SIG-M5 treated with dmso at 0.1 percent for 504 hours (cell line): ENCODE results near the gene PAAF1.
"Not testable (repeated sequence)": the region's sequence is repeated elsewhere in the genome, so short reads cannot be mapped to it uniquely, and the experiment has no call there.

ENCODE experiments used
- DNase-seq: peaks from one replicate; lab custom pipeline; 2025; ENCODE audit not compliant: unreplicated experiment; lab: John Stamatoyannopoulos, UW

The PAAF1 gene

GRCh38 chr11:73880449-73880848 lies 3.6 kb downstream of the PAAF1 start:
- not testable (repeated sequence) for DNase-seq

GRCh38 chr11:73883856-73884255 lies 7.1 kb downstream of the PAAF1 start:
- DNase-seq: no peak

- no peak for DNase-seq
These were observed 11.4 kb downstream of the PAAF1 start for GRCh38 chr11:73888244-73888643.

GRCh38 chr11:73889019-73889418 lies 12.2 kb downstream of the PAAF1 start:
- no peak for DNase-seq

- DNase-seq: no peak
These were observed 12.7 kb downstream of the PAAF1 start for GRCh38 chr11:73889536-73889935.

- DNase-seq: no peak
These were observed 16.2 kb downstream of the PAAF1 start for GRCh38 chr11:73893041-73893440.

- DNase-seq: no peak
These were observed 18.0 kb downstream of the PAAF1 start for GRCh38 chr11:73894725-73895335.

- no peak for DNase-seq
These were observed 25.5 kb downstream of the PAAF1 start for GRCh38 chr11:73902303-73902702.

GRCh38 chr11:73907191-73907590 lies 30.4 kb downstream of the PAAF1 start:
- peak; percentile 19 for DNase-seq

- no peak for DNase-seq
These were observed 35.2 kb downstream of the PAAF1 start for GRCh38 chr11:73912026-73912425.

- no peak for DNase-seq
These were observed 36.7 kb downstream of the PAAF1 start for GRCh38 chr11:73913472-73913871.

- DNase-seq: no peak
These were observed 37.5 kb downstream of the PAAF1 start for GRCh38 chr11:73914284-73914683.

- DNase-seq: no peak
These were observed 39.6 kb downstream of the PAAF1 start for GRCh38 chr11:73916435-73916834.

GRCh38 chr11:73921180-73921579 lies 44.4 kb downstream of the PAAF1 start:
- no peak for DNase-seq

GRCh38 chr11:73929388-73929787 lies 52.6 kb downstream of the PAAF1 start:
- no peak for DNase-seq

GRCh38 chr11:73931039-73931645 lies 54.3 kb downstream of the PAAF1 start:
- DNase-seq: peak; percentile 75

GRCh38 chr11:73931951-73932350 lies 55.2 kb downstream of the PAAF1 start:
- DNase-seq: no peak

GRCh38 chr11:73932781-73933180 lies 56.0 kb downstream of the PAAF1 start:
- DNase-seq: no peak

- DNase-seq: not testable (repeated sequence)
These were observed 59.2 kb downstream of the PAAF1 start for GRCh38 chr11:73936047-73936446.

GRCh38 chr11:73939096-73939495 lies 62.3 kb downstream of the PAAF1 start:
- no peak for DNase-seq

GRCh38 chr11:73940801-73941570 lies 64.2 kb downstream of the PAAF1 start:
- DNase-seq: no peak

GRCh38 chr11:73942010-73942409 lies 65.2 kb downstream of the PAAF1 start:
- DNase-seq: no peak
